MM.1S (cell line): ENCODE data around the gene PPP1R16B.

ENCODE experiments used
- CTCF ChIP-seq: fragments of 300-600 bp; sonication (generic); IDR thresholded peaks from 2 replicates; pipeline ENCODE4 v1.5.1; 2016; ENCODE audit warnings: antibody characterized with exemption, low read length, mixed read lengths
- EZH2 ChIP-seq: fragments of 300-600 bp; sonication (generic); optimal IDR thresholded peaks from 2 replicates; pipeline ENCODE3; 2017; ENCODE audit warnings: low read depth, mild to moderate bottlenecking, antibody characterized with exemption, low read length, mixed read lengths
- EZH2phosphoT487 ChIP-seq: fragments of 300-600 bp; sonication (generic); IDR thresholded peaks from 2 replicates; pipeline ENCODE4 v1.6.1; 2018; ENCODE audit warnings: antibody characterized with exemption, low read length

GRCh38 chr20:38888059-38888831 lies 82.7 kb downstream of the PPP1R16B start:
- no peak for TF ChIP-seq CTCF
- TF ChIP-seq EZH2: no peak
- TF ChIP-seq EZH2phosphoT487: no peak
